B cell (primary cell): ENCODE measurements around the gene CALHM5. TPM values are rescaled to one million over a fixed set of nuclear protein-coding genes. Genes with fewer than 3 reads are reported as not detected.

Experiments
- ATAC-seq: fragments of 200-7000 bp; cut with Tn5 transposase; one replicate; pipeline ENCODE4 v1.10.0; 2021; ENCODE audit warnings: low read depth, mild to moderate bottlenecking, moderate number of reproducible peaks, moderate library complexity
- CTCF ChIA-PET: fragments of 350-600 bp; sonication (Branson Sonifier 250); formaldehyde crosslinking; loops from one replicate; lab custom pipeline; 2021; ENCODE audit warnings: antibody characterized with exemption, inconsistent platforms; lab: Charles Lee
- POLR2A ChIA-PET: fragments of 350-600 bp; sonication (Branson Sonifier 250); formaldehyde crosslinking; loops from one replicate; lab custom pipeline; 2021; ENCODE audit warnings: antibody characterized with exemption; lab: Charles Lee
- DNase-seq: peaks from one replicate; pipeline ENCODE4 v3.0.0; 2013
- H2AFZ ChIP-seq: 2 replicates; pipeline ENCODE4 v1.6.1; 2012; ENCODE audit warnings: mild to moderate bottlenecking, low read depth, low read length; ENCODE audit not compliant: insufficient read depth, poor library complexity, severe bottlenecking
- H3K27ac ChIP-seq, 2 donors: 1 replicate in 1 of 2; 2 replicates in 1 of 2; pipeline ENCODE4 v1.5.1; 2012 to 2013; ENCODE audit warnings: low read length in 2 of 2, mild to moderate bottlenecking in 2 of 2, moderate library complexity in 1 of 2
- H3K27me3 ChIP-seq, 4 experiments: fragments of 200-600 bp in 1 of 4; sonication (generic) in 1 of 4; replicated peaks in 1 of 4; 1 replicate in 2 of 4; 2 replicates in 2 of 4; pipeline versions ENCODE4 v1.6.1 to v1.7.0; 2013 to 2016; ENCODE audit warnings: low read length in 3 of 4, mild to moderate bottlenecking in 2 of 4, mixed read lengths in 1 of 4, moderate library complexity in 1 of 4; ENCODE audit not compliant: insufficient read depth in 4 of 4, control insufficient read depth in 3 of 4; ENCODE audit errors: control extremely low read depth in 1 of 4
- H3K36me3 ChIP-seq, 2 experiments: replicated peaks in 1 of 2; 1 replicate in 1 of 2; 2 replicates in 1 of 2; pipeline versions ENCODE4 v1.6.1 to v1.7.1; 2013; ENCODE audit warnings: low read length in 1 of 2; ENCODE audit not compliant: insufficient read depth in 2 of 2, control insufficient read depth in 1 of 2; ENCODE audit errors: control extremely low read depth in 1 of 2, extremely low read depth in 1 of 2
- H3K4me1 ChIP-seq, 2 donors: fragments of 200-600 bp in 1 of 2; sonication (generic) in 1 of 2; 1 replicate in 1 of 2; 2 replicates in 1 of 2; pipeline versions ENCODE4 v1.5.1 to v1.6.1; 2013 to 2017; ENCODE audit warnings: low read length in 2 of 2; ENCODE audit not compliant: control insufficient read depth in 2 of 2, insufficient read depth in 2 of 2
- H3K4me2 ChIP-seq: replicated peaks from 2 replicates; pipeline ENCODE3; 2012; ENCODE audit warnings: mild to moderate bottlenecking, low read depth, low read length; ENCODE audit not compliant: poor library complexity, severe bottlenecking
- H3K4me3 ChIP-seq, 5 experiments: fragments of 200-600 bp in 1 of 5; sonication (generic) in 1 of 5; 1 replicate in 3 of 5; 2 replicates in 2 of 5; pipeline versions ENCODE4 v1.5.1 to v1.7.0; 2011 to 2016; ENCODE audit warnings: low read length in 4 of 5, mild to moderate bottlenecking in 4 of 5, low read depth in 2 of 5, control low read depth in 1 of 5, moderate library complexity in 1 of 5; ENCODE audit not compliant: insufficient read depth in 1 of 5; ENCODE audit errors: control extremely low read depth in 1 of 5, extremely low read depth in 1 of 5
- H3K79me2 ChIP-seq: fragments of 200-600 bp; sonication (generic); one replicate; pipeline ENCODE4 v1.6.0; 2016; ENCODE audit warnings: low read length; ENCODE audit not compliant: control insufficient read depth, insufficient read depth
- H3K9ac ChIP-seq: fragments of 200-600 bp; sonication (generic); 2 replicates; pipeline ENCODE4 v1.6.1; 2017; ENCODE audit warnings: mild to moderate bottlenecking, low read length, moderate library complexity
- H3K9me3 ChIP-seq, 3 donors: one replicate each; pipeline versions ENCODE4 v1.6.1 to v1.7.1; 2013; ENCODE audit warnings: low read length in 2 of 3; ENCODE audit not compliant: control insufficient read depth in 2 of 3, insufficient read depth in 1 of 3; ENCODE audit errors: control extremely low read depth in 1 of 3
- H4K20me1 ChIP-seq: 2 replicates; pipeline ENCODE4 v1.6.0; 2012; ENCODE audit warnings: mild to moderate bottlenecking, low read length; ENCODE audit not compliant: insufficient read depth, control insufficient read depth, poor library complexity, severe bottlenecking
- H3K27ac Mint-ChIP-seq: one replicate; pipeline ENCODE4 v1.8.0; 2021; ENCODE audit warnings: mixed read lengths
- H3K27me3 Mint-ChIP-seq: one replicate; pipeline ENCODE4 v1.8.0; 2021; ENCODE audit warnings: mixed read lengths
- H3K4me1 Mint-ChIP-seq: one replicate; pipeline ENCODE4 v1.8.0; 2021; ENCODE audit warnings: mixed read lengths
- H3K4me3 Mint-ChIP-seq: one replicate; pipeline ENCODE4 v1.8.0; 2021; ENCODE audit warnings: mixed read lengths
- H3K9me3 Mint-ChIP-seq: one replicate; pipeline ENCODE4 v1.8.0; 2022; ENCODE audit warnings: mixed read lengths; ENCODE audit not compliant: insufficient read depth
- CTCF ChIP-seq: fragments of 200-600 bp; IDR thresholded peaks from one replicate; pipeline ENCODE4 v1.8.0; 2022; ENCODE audit warnings: antibody characterized with exemption, mild to moderate bottlenecking
- EZH2 ChIP-seq: IDR thresholded peaks from 2 replicates; pipeline ENCODE4 v1.6.1; 2012; ENCODE audit warnings: borderline replicate concordance, low read depth, mild to moderate bottlenecking, moderate library complexity, low read length; ENCODE audit not compliant: insufficient read depth, poor library complexity, severe bottlenecking
- WGBS: methylation state at CpG from one replicate; pipeline ENCODE4 v1.1.5; 2013; ENCODE audit warnings: missing lambda C conversion rate; ENCODE audit not compliant: insufficient coverage; 5-methylcytosine and 5-hydroxymethylcytosine counted together
- intact Hi-C: fragments of 100-400 bp; cut with micrococcal nuclease; formaldehyde crosslinking; loops from one replicate; pipeline ENCODE4 v1.10.0; 2022
- polyA plus RNA-seq: library from polyadenylated mRNA; depleted of rRNA; stranded (reverse); fragments of >200 nt; gene quantifications from 2 replicates; pipeline ENCODE4 v1.2.3, GENCODE V29; 2012
- total RNA-seq, 2 donors: library from RNA; stranded (reverse); fragments of 120-200 nt in 1 of 2; gene quantifications; 1 replicate in 1 of 2; 2 replicates in 1 of 2; pipeline versions ENCODE4 v1.2.3 to v1.2.4, GENCODE V29; 2013 to 2022

Gene CALHM5
- total and polyA plus RNA-seq, 2 donors (not counting 1 experiment from before 2014, with no cell fraction given) = not detected

- Histone ChIP-seq H3K9ac (peak overlapping the region; percentile 98), H3K4me3 (peak overlapping the region; percentile 81 to 93 (median 83)), H2AFZ (peak overlapping the region; percentile 94), H4K20me1 (no peaks in the 10 kb centered on the region), H3K27me3 (no peaks in the 10 kb centered on the region), H3K36me3 (peaks cover 2 to 10% of the 10 kb centered on the region in 2 experiments), H3K4me2 (peak overlapping the region; percentile 89), H3K79me2 (peaks cover 48% of the 10 kb centered on the region), H3K4me1 (peaks cover 24% of the 10 kb centered on the region in 2 donors), H3K27ac (peak overlapping the region; percentile 83 to 96), H3K9me3 (no peaks in the 10 kb centered on the region)
- Mint-ChIP-seq H3K27ac (peak overlapping the region; percentile 97), H3K4me3 (peak overlapping the region; percentile 97), H3K4me1 (peaks cover 40% of the 10 kb centered on the region), H3K27me3 (no peaks in the 10 kb centered on the region), H3K9me3 (no peaks in the 10 kb centered on the region)
- intact Hi-C loops = loop anchor here (1.0 kb wide), 7 partner anchors 45 to 470 kb away; partner anchors contain the start of genes KPNA5, RSPH4A, TSPYL1 and TSPYL4
- ATAC-seq = no peak
- ChIA-PET CTCF (interaction anchor here (0.7 to 4.6 kb wide), 14 partner anchors 9 to 353 kb away, joined by 3 to 34 read pairs (median 4); partner anchors contain the start of gene TSPYL1), POLR2A (interaction anchor here (1.4 to 2.8 kb wide), 4 partner anchors 289 to 471 kb away, joined by 4 to 17 read pairs (median 8); partner anchors contain the start of genes NT5DC1, TSPYL1 and TSPYL4)
- no peak for TF ChIP-seq EZH2
- no peak for TF ChIP-seq CTCF
- no peak for DNase-seq
- no CpG with 5 or more reads among the region's 12 CpGs for WGBS
Observed at GRCh38 chr6:116571683-116572000, 60.2 kb downstream of the CALHM5 start.

- intact Hi-C loops = no loop called here
Observed at GRCh38 chr6:116572162-116572561, 60.7 kb downstream of the CALHM5 start.

More at GRCh38 chr6:116572162-116572561, 60.7 kb downstream of the CALHM5 start:
- H3K4me1 ChIP-seq = peaks cover 24% of the 10 kb centered on the region in 2 donors
- peak overlapping the region; percentile 81 to 93 (median 83) for H3K4me3 ChIP-seq
- peaks cover 40% of the 10 kb centered on the region for H3K4me1 Mint-ChIP-seq
- no peaks in the 10 kb centered on the region for H4K20me1 ChIP-seq
- ChIA-PET CTCF (interaction anchor here (1.1 to 4.6 kb wide), 8 partner anchors 9 to 317 kb away, joined by 3 to 34 read pairs (median 5); partner anchors contain the start of gene TSPYL1), POLR2A (interaction anchor here (1.4 to 2.8 kb wide), 4 partner anchors 290 to 471 kb away, joined by 4 to 17 read pairs (median 8); partner anchors contain the start of genes NT5DC1, TSPYL1 and TSPYL4)
- H3K9me3 ChIP-seq = no peaks in the 10 kb centered on the region
- H3K4me3 Mint-ChIP-seq = peak overlapping the region; percentile 97
- no peaks in the 10 kb centered on the region for H3K9me3 Mint-ChIP-seq
- peaks cover 53% of the 10 kb centered on the region for H3K79me2 ChIP-seq
- H3K27ac ChIP-seq = peak overlapping the region; percentile 83 to 96
- peak; percentile 31 for DNase-seq
- peak overlapping the region; percentile 89 for H3K4me2 ChIP-seq
- H3K27me3 Mint-ChIP-seq = no peaks in the 10 kb centered on the region
- WGBS = 3% methylated on average over 6 of the region's 7 CpGs
- no peak for TF ChIP-seq EZH2
- TF ChIP-seq CTCF = no peak
- ATAC-seq = no peak
- peak overlapping the region; percentile 94 for H2AFZ ChIP-seq
- peak overlapping the region; percentile 98 for H3K9ac ChIP-seq
- no peaks in the 10 kb centered on the region for H3K27me3 ChIP-seq
- H3K27ac Mint-ChIP-seq = peak overlapping the region; percentile 97
- peaks cover 5 to 13% of the 10 kb centered on the region in 2 experiments for H3K36me3 ChIP-seq
